Hepatocyte (in vitro differentiated cells): ENCODE results near the gene MAB21L4. TPM values are rescaled to one million over a fixed set of nuclear protein-coding genes. Genes with fewer than 3 reads are reported as not detected.

Experiments
- DNase-seq: peaks from one replicate; pipeline ENCODE4 v3.0.0-alpha.2; 2016; ENCODE audit warnings: low spot score
- H2AFZ ChIP-seq: fragments of 200-600 bp; sonication (generic); 2 replicates; pipeline ENCODE4 v1.6.0; 2016; ENCODE audit warnings: antibody characterized with exemption, mild to moderate bottlenecking
- H3K27ac ChIP-seq: fragments of 200-600 bp; sonication (generic); 2 replicates; pipeline ENCODE4 v1.5.1; 2016; ENCODE audit warnings: mild to moderate bottlenecking
- H3K27me3 ChIP-seq: fragments of 200-600 bp; sonication (generic); 2 replicates; pipeline ENCODE4 v1.6.1; 2016
- H3K36me3 ChIP-seq: fragments of 200-600 bp; sonication (generic); replicated peaks from 2 replicates; pipeline ENCODE4 v1.5.1; 2016; ENCODE audit warnings: low read depth; ENCODE audit not compliant: insufficient read depth
- H3K4me1 ChIP-seq: fragments of 200-600 bp; sonication (generic); 2 replicates; pipeline ENCODE4 v1.5.1; 2016; ENCODE audit warnings: mild to moderate bottlenecking, moderate library complexity; ENCODE audit not compliant: insufficient read depth
- H3K4me2 ChIP-seq: fragments of 200-600 bp; sonication (generic); 2 replicates; pipeline ENCODE4 v1.6.0; 2016
- H3K4me3 ChIP-seq: fragments of 200-600 bp; sonication (generic); 2 replicates; pipeline ENCODE4 v1.5.1; 2016; ENCODE audit warnings: mild to moderate bottlenecking
- H3K79me2 ChIP-seq: fragments of 200-600 bp; sonication (generic); 2 replicates; pipeline ENCODE4 v1.6.0; 2017; ENCODE audit warnings: mild to moderate bottlenecking
- H3K9me2 ChIP-seq: fragments of 200-600 bp; sonication (generic); replicated peaks from 2 replicates; pipeline ENCODE4 v1.6.0; 2017; ENCODE audit warnings: mild to moderate bottlenecking; ENCODE audit not compliant: insufficient read depth
- H3K9me3 ChIP-seq: fragments of 200-600 bp; sonication (generic); 2 replicates; pipeline ENCODE4 v1.5.1; 2016; ENCODE audit warnings: low read depth, mild to moderate bottlenecking
- H4K20me1 ChIP-seq: fragments of 200-600 bp; sonication (generic); 2 replicates; pipeline ENCODE4 v1.6.0; 2016; ENCODE audit warnings: mild to moderate bottlenecking; ENCODE audit not compliant: insufficient read depth, poor library complexity, severe bottlenecking
- EZH2 ChIP-seq: fragments of 200-600 bp; sonication (generic); IDR thresholded peaks from 2 replicates; pipeline ENCODE4 v1.6.1; 2016; ENCODE audit warnings: antibody characterized with exemption, mild to moderate bottlenecking, borderline replicate concordance
- EZH2phosphoT487 ChIP-seq: fragments of 200-600 bp; sonication (generic); IDR thresholded peaks from one replicate; pipeline ENCODE4 v1.6.1; 2018; ENCODE audit warnings: antibody characterized with exemption, mild to moderate bottlenecking, low read depth, moderate library complexity; ENCODE audit not compliant: unreplicated experiment, severe bottlenecking
- WGBS: methylation state at CpG from one replicate; pipeline ENCODE4 v1.1.6; 2016; ENCODE audit warnings: low lambda C conversion rate; ENCODE audit errors: missing lambda C conversion rate; 5-methylcytosine and 5-hydroxymethylcytosine counted together
- polyA plus RNA-seq: library from polyadenylated mRNA; unstranded; fragments of >200 nt; fragmentation: Nextera tagmentation; extraction: Ambion mirVana; gene quantifications from 2 replicates; pipeline ENCODE4 v1.2.1, GENCODE V29; 2016
- total RNA-seq: library from RNA; depleted of rRNA; stranded (reverse); fragments of >200 nt; gene quantifications from 2 replicates; pipeline ENCODE4 v1.2.3, GENCODE V29; 2014
- TF ChIP-seq, protein P1 (sequence below): fragments of 200-600 bp; sonication (generic); IDR thresholded peaks from 2 replicates; pipeline ENCODE4 v1.5.1; 2016; ENCODE audit warnings: antibody characterized with exemption, mild to moderate bottlenecking; ENCODE audit not compliant: poor library complexity

Gene MAB21L4
- total and polyA plus RNA-seq, 2 experiments from 2014 or later = 11.5 to 34.5 TPM

GRCh38 chr2:240896394-240896793 is 438 bp upstream of the MAB21L4 start:
- no peak for DNase-seq
- no peak overlapping the region for H3K4me3 ChIP-seq
- H3K4me2 ChIP-seq = peak overlapping the region; percentile 68
- H3K9me2 ChIP-seq = no peaks in the 10 kb centered on the region
- H2AFZ ChIP-seq = no peak overlapping the region
- H3K27ac ChIP-seq = peak overlapping the region; percentile 85
- TF ChIP-seq, protein P1, sequence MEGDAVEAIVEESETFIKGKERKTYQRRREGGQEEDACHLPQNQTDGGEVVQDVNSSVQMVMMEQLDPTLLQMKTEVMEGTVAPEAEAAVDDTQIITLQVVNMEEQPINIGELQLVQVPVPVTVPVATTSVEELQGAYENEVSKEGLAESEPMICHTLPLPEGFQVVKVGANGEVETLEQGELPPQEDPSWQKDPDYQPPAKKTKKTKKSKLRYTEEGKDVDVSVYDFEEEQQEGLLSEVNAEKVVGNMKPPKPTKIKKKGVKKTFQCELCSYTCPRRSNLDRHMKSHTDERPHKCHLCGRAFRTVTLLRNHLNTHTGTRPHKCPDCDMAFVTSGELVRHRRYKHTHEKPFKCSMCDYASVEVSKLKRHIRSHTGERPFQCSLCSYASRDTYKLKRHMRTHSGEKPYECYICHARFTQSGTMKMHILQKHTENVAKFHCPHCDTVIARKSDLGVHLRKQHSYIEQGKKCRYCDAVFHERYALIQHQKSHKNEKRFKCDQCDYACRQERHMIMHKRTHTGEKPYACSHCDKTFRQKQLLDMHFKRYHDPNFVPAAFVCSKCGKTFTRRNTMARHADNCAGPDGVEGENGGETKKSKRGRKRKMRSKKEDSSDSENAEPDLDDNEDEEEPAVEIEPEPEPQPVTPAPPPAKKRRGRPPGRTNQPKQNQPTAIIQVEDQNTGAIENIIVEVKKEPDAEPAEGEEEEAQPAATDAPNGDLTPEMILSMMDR = no peak
- TF ChIP-seq EZH2phosphoT487 = no peak
- TF ChIP-seq EZH2 = no peak
- no peaks in the 10 kb centered on the region for H4K20me1 ChIP-seq
- H3K4me1 ChIP-seq = peaks cover 33% of the 10 kb centered on the region
- no peaks in the 10 kb centered on the region for H3K27me3 ChIP-seq
- no peaks in the 10 kb centered on the region for H3K9me3 ChIP-seq
- H3K79me2 ChIP-seq = no peaks in the 10 kb centered on the region
- WGBS = 70% methylated on average over 7 of the region's 7 CpGs
- no peaks in the 10 kb centered on the region for H3K36me3 ChIP-seq

DNA sequence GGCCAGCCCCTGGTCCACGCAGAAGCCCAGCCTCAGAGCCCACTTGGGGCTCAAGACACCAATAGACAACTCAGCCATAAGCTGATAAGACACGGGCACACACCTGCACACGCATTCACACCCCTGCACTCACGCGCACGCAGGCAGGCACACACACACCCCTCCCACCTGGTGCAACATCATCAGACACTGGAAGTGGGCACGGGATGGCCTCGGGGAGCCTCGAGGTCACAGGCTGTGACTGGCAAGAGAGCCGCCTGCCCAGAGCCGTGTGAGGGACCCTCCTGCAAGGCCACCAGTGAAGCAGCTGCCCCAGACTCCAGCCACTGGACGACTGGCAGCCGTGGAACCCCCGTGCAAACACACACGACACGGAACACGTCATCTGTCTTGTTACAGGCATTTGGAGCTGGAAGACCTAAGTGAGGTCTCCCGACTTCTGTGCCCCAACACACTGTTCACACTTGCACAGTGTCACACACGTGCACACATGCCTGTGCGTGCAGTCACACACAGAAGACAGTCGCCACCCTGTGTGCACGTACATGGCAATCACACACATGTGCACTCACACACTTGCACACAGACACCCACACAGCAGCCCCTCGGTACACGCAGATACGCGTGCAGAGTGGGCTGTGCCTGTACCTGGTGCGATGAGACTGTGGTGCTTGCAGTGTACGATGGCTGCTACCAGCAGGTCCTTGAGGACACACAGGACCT is 959 bp downstream of the MAB21L4 start:
- no peak overlapping the region for H3K4me3 ChIP-seq
- H3K4me2 ChIP-seq = peak overlapping the region; percentile 68
- DNase-seq = no peak
- TF ChIP-seq EZH2 = no peak
- TF ChIP-seq EZH2phosphoT487 = no peak
- TF ChIP-seq, protein P1 = no peak
- no peaks in the 10 kb centered on the region for H3K9me2 ChIP-seq
- no peaks in the 10 kb centered on the region for H3K9me3 ChIP-seq
- H3K27ac ChIP-seq = no peak overlapping the region
- WGBS = 93% methylated on average over 27 of the region's 28 CpGs
- no peak overlapping the region for H2AFZ ChIP-seq
- no peaks in the 10 kb centered on the region for H3K36me3 ChIP-seq
- H3K4me1 ChIP-seq = peaks cover 33% of the 10 kb centered on the region
- H4K20me1 ChIP-seq = no peaks in the 10 kb centered on the region
- no peaks in the 10 kb centered on the region for H3K79me2 ChIP-seq
- no peaks in the 10 kb centered on the region for H3K27me3 ChIP-seq

- WGBS = 63% methylated on average over 9 of the region's 9 CpGs
Measured at GRCh38 chr2:240894006-240894405, 1.9 kb downstream of the MAB21L4 start.

DNA sequence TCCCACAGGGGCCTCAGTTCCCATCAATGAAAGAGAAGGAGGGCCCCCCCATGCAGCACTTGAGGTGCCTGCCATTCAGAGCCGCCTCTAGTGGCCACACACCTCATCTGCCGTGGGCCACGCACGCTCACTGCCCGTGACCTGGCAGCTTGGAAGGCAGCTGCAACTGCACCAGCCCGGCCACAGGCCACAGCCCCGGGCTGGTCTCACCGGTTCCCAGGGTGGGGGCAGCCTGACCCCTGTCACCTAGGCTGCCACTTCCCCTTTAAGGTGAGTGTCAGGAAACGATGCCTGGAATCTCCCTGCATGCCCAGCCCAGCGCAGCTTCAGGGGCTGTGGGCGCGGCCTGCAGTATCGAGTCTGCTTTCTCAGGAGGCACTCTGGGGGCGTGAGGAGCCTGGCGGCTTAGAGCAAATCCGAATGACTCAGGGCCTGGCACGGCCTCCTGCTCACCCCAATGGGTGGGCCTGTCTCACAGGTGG is 2.6 kb downstream of the MAB21L4 start:
- H3K4me1 ChIP-seq = peaks cover 35% of the 10 kb centered on the region
- DNase-seq = peak; percentile 91
- H3K9me2 ChIP-seq = no peaks in the 10 kb centered on the region
- H3K36me3 ChIP-seq = no peaks in the 10 kb centered on the region
- H3K27me3 ChIP-seq = no peaks in the 10 kb centered on the region
- H3K9me3 ChIP-seq = no peaks in the 10 kb centered on the region
- peak overlapping the region; percentile 39 for H3K27ac ChIP-seq
- no peak overlapping the region for H2AFZ ChIP-seq
- no peak overlapping the region for H3K4me3 ChIP-seq
- H3K4me2 ChIP-seq = peak overlapping the region; percentile 68
- H4K20me1 ChIP-seq = no peaks in the 10 kb centered on the region
- no peak for TF ChIP-seq EZH2
- TF ChIP-seq, protein P1 = peak; percentile 25
- WGBS = 44% methylated on average over 17 of the region's 17 CpGs
- H3K79me2 ChIP-seq = no peaks in the 10 kb centered on the region

More at GRCh38 chr2:240894006-240894405, 1.9 kb downstream of the MAB21L4 start:
- Histone ChIP-seq H3K36me3 (no peaks in the 10 kb centered on the region), H3K4me2 (peak overlapping the region; percentile 68), H3K4me3 (no peak overlapping the region), H3K27ac (peak overlapping the region; percentile 39), H4K20me1 (no peaks in the 10 kb centered on the region), H3K4me1 (peaks cover 35% of the 10 kb centered on the region), H3K9me2 (no peaks in the 10 kb centered on the region), H3K9me3 (no peaks in the 10 kb centered on the region), H3K27me3 (no peaks in the 10 kb centered on the region), H3K79me2 (no peaks in the 10 kb centered on the region), H2AFZ (no peak overlapping the region)
- DNase-seq = no peak
- TF ChIP-seq EZH2 = no peak
